ENCODE data around the gene AANAT. TPM values are rescaled to one million over a fixed set of nuclear protein-coding genes. Genes with fewer than 3 reads are reported as not detected.

Gene AANAT
- total RNA-seq, 1 experiment from 2014 or later = not detected

DNA sequence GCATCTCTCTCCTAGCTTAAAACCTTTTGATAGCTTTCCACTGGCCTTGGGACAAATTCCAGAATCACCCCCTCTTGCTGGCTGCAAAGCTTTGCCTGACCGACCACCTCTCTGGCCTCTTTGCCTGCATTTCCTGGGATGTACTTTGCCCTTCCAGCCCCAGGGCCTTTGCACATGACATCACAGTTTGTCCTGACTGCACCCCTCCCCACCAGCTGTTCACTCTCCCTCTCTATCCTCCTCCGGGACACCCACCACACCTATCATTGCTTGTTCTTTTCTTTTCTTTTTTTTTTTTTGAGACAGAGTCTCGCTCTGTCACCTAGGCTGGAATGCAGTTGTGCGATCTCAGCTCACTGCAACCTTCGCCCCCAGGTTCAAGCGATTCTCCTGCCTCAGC is 7.9 kb downstream of the AANAT start (continued):
- TF ChIP-seq, protein P1, sequence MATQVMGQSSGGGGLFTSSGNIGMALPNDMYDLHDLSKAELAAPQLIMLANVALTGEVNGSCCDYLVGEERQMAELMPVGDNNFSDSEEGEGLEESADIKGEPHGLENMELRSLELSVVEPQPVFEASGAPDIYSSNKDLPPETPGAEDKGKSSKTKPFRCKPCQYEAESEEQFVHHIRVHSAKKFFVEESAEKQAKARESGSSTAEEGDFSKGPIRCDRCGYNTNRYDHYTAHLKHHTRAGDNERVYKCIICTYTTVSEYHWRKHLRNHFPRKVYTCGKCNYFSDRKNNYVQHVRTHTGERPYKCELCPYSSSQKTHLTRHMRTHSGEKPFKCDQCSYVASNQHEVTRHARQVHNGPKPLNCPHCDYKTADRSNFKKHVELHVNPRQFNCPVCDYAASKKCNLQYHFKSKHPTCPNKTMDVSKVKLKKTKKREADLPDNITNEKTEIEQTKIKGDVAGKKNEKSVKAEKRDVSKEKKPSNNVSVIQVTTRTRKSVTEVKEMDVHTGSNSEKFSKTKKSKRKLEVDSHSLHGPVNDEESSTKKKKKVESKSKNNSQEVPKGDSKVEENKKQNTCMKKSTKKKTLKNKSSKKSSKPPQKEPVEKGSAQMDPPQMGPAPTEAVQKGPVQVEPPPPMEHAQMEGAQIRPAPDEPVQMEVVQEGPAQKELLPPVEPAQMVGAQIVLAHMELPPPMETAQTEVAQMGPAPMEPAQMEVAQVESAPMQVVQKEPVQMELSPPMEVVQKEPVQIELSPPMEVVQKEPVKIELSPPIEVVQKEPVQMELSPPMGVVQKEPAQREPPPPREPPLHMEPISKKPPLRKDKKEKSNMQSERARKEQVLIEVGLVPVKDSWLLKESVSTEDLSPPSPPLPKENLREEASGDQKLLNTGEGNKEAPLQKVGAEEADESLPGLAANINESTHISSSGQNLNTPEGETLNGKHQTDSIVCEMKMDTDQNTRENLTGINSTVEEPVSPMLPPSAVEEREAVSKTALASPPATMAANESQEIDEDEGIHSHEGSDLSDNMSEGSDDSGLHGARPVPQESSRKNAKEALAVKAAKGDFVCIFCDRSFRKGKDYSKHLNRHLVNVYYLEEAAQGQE (IDR thresholded peaks at IDR 0.05; ENCODE audit: low read depth) = no peak
- TF ChIP-seq POLR2A (IDR thresholded peaks at IDR 0.05; ENCODE audit: borderline replicate concordance, extremely low read depth, insufficient read depth, insufficient read length) (no peak), CEBPB (IDR thresholded peaks at IDR 0.05; ENCODE audit: low read depth) (no peak), RAD21 (IDR thresholded peaks at IDR 0.05; ENCODE audit: low read depth) (no peak)
- TF ChIP-seq, protein P2, sequence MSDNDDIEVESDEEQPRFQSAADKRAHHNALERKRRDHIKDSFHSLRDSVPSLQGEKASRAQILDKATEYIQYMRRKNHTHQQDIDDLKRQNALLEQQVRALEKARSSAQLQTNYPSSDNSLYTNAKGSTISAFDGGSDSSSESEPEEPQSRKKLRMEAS (IDR thresholded peaks at IDR 0.05) = no peak

DNA sequence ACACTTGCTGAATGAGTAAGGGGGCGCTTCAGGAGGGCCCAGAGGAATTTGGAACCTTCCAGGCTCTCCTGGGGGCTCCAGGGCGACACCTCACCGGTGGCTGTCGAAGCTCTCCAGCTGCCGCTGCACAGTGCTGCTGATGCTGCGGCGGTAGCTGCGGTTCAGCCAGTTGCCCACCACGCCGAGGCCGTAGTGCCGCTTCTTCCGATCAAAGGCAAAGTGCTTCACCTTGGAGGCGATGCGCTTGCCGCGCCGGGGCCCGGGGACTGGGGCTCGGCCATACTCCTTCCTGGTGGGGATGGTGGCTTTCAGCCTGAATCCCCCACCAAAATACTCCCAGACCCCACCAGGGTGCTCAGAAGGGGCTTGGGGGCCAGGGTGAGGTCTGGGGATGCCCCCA is 9.3 kb downstream of the AANAT start:
- Histone ChIP-seq H3K27ac (ENCODE audit: low read depth, low read length) (no peak overlapping the region), H3K79me2 (ENCODE audit: insufficient read depth, low read length) (no peaks in the 10 kb centered on the region), H3K4me2 (ENCODE audit: low read length) (no peak overlapping the region), H3K9me2 (ENCODE audit: insufficient read depth) (no peaks in the 10 kb centered on the region), H3K9me3 (ENCODE audit: control insufficient read depth in 1 of 2, insufficient read depth in 1 of 2, low read depth in 1 of 2, low read length in 2 of 2) (no peaks in the 10 kb centered on the region), H3K27me3 (ENCODE audit: insufficient read depth, low read length) (no peaks in the 10 kb centered on the region), H3K4me1 (ENCODE audit: control insufficient read depth in 1 of 2, insufficient read depth in 2 of 2, low read length in 2 of 2) (no peaks in the 10 kb centered on the region), H4K20me1 (ENCODE audit: insufficient read depth) (no peaks in the 10 kb centered on the region), H2AFZ (ENCODE audit: low read depth, low read length, poor library complexity, severe bottlenecking) (no peak overlapping the region), H3K9ac (ENCODE audit: low read length) (no peak overlapping the region), H3K36me3 (ENCODE audit: control insufficient read depth in 1 of 2, insufficient read depth in 2 of 2, low read length in 2 of 2) (peaks cover 13 to 31% of the 10 kb centered on the region in 2 experiments; a peak in 3 of 4 replicates), H3K4me3 (replicated peaks in 1 of 2; ENCODE audit: low read depth in 1 of 2, low read length in 2 of 2) (no peak overlapping the region)
- POLR2A ChIA-PET = no interaction called here
- intact Hi-C loops (cut with micrococcal nuclease) = no loop called here
- RAD21 ChIA-PET (ENCODE audit: low non-redundant PET in 1 of 2, low total read pairs in 2 of 2, uncharacterized antibody in 2 of 2, unreplicated experiment in 2 of 2) = no interaction called here
- no TSS peak for BruUV-seq (replicated peaks)
- CTCF ChIA-PET = no interaction called here
- no peak for ATAC-seq
- DNase-seq (ENCODE audit: low read depth, low spot score) = no peak
- TF ChIP-seq POLR2AphosphoS5 (IDR thresholded peaks at IDR 0.05; ENCODE audit: low read depth, low read length) (no peak), ELF1 (IDR thresholded peaks at IDR 0.05; ENCODE audit: borderline replicate concordance, low read depth) (no peak), JUND (IDR thresholded peaks at IDR 0.05) (no peak), SIN3A (IDR thresholded peaks at IDR 0.05; ENCODE audit: low read depth) (no peak), FOSL1 (IDR thresholded peaks at IDR 0.05; ENCODE audit: low read depth) (no peak)
